Panc1 (cell line): ENCODE results near the gene TSTD2. TPM values are rescaled to one million over a fixed set of nuclear protein-coding genes. Genes with fewer than 3 reads are reported as not detected.

Source experiments
- ATAC-seq: fragments of 200-7000 bp; cut with Tn5 transposase; 2 replicates; pipeline ENCODE4 v1.9.1; 2020; ENCODE audit warnings: mild to moderate bottlenecking, moderate library complexity
- BruUV-seq: library from RNA; stranded (reverse); fragments of 400-500 nt; replicated peaks from 2 replicates; lab custom pipeline; 2021; lab: Mats Ljungman, UMichigan
- CTCF ChIA-PET: fragments of 300-600 bp; sonication (Branson Sonifier 250); formaldehyde crosslinking; loops from one replicate; lab custom pipeline; 2022; ENCODE audit warnings: antibody characterized with exemption; lab: Charles Lee
- POLR2A ChIA-PET: fragments of 300-600 bp; sonication (Branson Sonifier 250); formaldehyde crosslinking; loops from one replicate; lab custom pipeline; 2022; ENCODE audit warnings: antibody characterized with exemption; lab: Charles Lee
- DNase-seq: peaks from one replicate; pipeline ENCODE4 v3.0.0-alpha.2; 2010; ENCODE audit warnings: low read depth, low spot score
- H3K27ac ChIP-seq: 2 replicates; pipeline ENCODE4 v1.5.1; 2011; ENCODE audit warnings: mild to moderate bottlenecking, low read length, inconsistent platforms
- H3K27me3 ChIP-seq: fragments of 200-500 bp; sonication (Bioruptor generic); 2 replicates; pipeline ENCODE4 v1.6.0; 2014; ENCODE audit warnings: low read length, inconsistent platforms; ENCODE audit not compliant: control insufficient read depth, insufficient read depth
- H3K36me3 ChIP-seq: fragments of 200-500 bp; sonication (Bioruptor generic); 2 replicates; pipeline ENCODE4 v1.5.1; 2014; ENCODE audit warnings: inconsistent platforms, mild to moderate bottlenecking, low read length, moderate library complexity; ENCODE audit not compliant: control insufficient read depth, insufficient read depth
- H3K4me1 ChIP-seq: 2 replicates; pipeline ENCODE4 v1.5.1; 2011; ENCODE audit warnings: inconsistent platforms, mild to moderate bottlenecking, low read length, moderate library complexity; ENCODE audit not compliant: control insufficient read depth, insufficient read depth
- H3K4me3 ChIP-seq, 2 experiments: 2 replicates each; pipeline ENCODE4 v1.5.1; 2011 to 2012; ENCODE audit warnings: low read depth in 2 of 2, low read length in 2 of 2, mild to moderate bottlenecking in 2 of 2, inconsistent platforms in 1 of 2, moderate library complexity in 1 of 2
- H3K9me3 ChIP-seq: fragments of 200-500 bp; sonication (Bioruptor generic); 2 replicates; pipeline ENCODE4 v1.5.1; 2014; ENCODE audit warnings: low read depth, mild to moderate bottlenecking, inconsistent platforms, low read length, moderate library complexity; ENCODE audit not compliant: control insufficient read depth, insufficient read depth
- CTCF ChIP-seq: fragments of 450-650 bp; IDR thresholded peaks from 2 replicates; pipeline ENCODE4 v1.5.1; 2017; ENCODE audit warnings: mild to moderate bottlenecking
- POLR2AphosphoS5 ChIP-seq: IDR thresholded peaks from 2 replicates; pipeline ENCODE4 v1.6.1; 2012; ENCODE audit warnings: mild to moderate bottlenecking, low read depth, low read length, moderate library complexity
- REST ChIP-seq, 2 experiments: IDR thresholded peaks; 2 replicates each; pipeline ENCODE4 v1.6.1; 2011 to 2012; ENCODE audit warnings: low read depth in 2 of 2, control low read depth in 1 of 2, low read length in 1 of 2, mild to moderate bottlenecking in 1 of 2, moderate library complexity in 1 of 2; ENCODE audit not compliant: insufficient read depth in 1 of 2
- SIN3A ChIP-seq: IDR thresholded peaks from 2 replicates; pipeline ENCODE4 v1.6.1; 2012; ENCODE audit warnings: low read depth, mild to moderate bottlenecking, low read length, moderate library complexity, borderline replicate concordance; ENCODE audit not compliant: insufficient read depth
- TCF7L2 ChIP-seq: IDR thresholded peaks from 2 replicates; pipeline ENCODE4 v1.6.1; 2011; ENCODE audit warnings: mild to moderate bottlenecking, low read depth, low read length, inconsistent platforms
- in situ Hi-C: cut with HindIII; loops from 2 replicates; pipeline ENCODE4 v1.10.0; 2016; ENCODE audit warnings: low sequenced_read_pairs, low pct_unique_long_range_greater_than_20kb
- intact Hi-C: fragments of 100-400 bp; cut with micrococcal nuclease; formaldehyde crosslinking; loops from one replicate; pipeline ENCODE4 v1.10.0; 2022; ENCODE audit not compliant: unreplicated experiment
- total RNA-seq: library from RNA; stranded (reverse); gene quantifications from one replicate; pipeline ENCODE4 v1.2.1, GENCODE V29; 2021; ENCODE audit not compliant: unreplicated experiment

The TSTD2 gene
- total RNA-seq, 1 experiment from 2014 or later: 10.1 TPM

DNA sequence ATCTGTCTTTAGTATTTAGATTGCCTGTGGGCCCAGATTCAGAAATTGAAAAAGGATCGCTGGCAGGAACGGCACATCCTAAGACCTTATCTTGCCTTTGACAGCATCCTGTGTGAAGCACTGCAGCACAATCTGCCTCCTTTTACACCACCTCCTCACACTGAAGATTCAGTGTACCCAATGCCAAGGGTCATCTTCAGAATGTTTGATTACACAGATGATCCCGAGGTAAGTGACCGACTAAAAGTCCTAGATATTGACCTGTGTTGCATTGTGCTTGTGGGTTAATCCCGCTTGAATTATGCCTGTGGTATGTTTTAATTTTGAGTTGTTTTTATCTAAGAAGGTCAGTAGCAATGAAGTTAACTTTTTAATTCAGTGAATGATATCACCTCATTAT lies 14.8 kb upstream of the TSTD2 start:
- Histone ChIP-seq H3K9me3 (no peaks in the 10 kb centered on the region), H3K4me3 (no peak overlapping the region), H3K4me1 (no peaks in the 10 kb centered on the region), H3K27me3 (no peaks in the 10 kb centered on the region), H3K27ac (no peak overlapping the region), H3K36me3 (peaks cover 37% of the 10 kb centered on the region)
- TF ChIP-seq TCF7L2 (no peak), REST (IDR thresholded peaks at IDR 0.05; ENCODE audit: insufficient read depth in 1 of 2, low read depth in 2 of 2, low read length in 1 of 2) (no peak), CTCF (no peak), POLR2AphosphoS5 (no peak), SIN3A (no peak)
- ATAC-seq: no peak
- no peak for DNase-seq
- in situ Hi-C loops: no loop called here
- POLR2A ChIA-PET: interaction anchor here (0.6 kb wide), 1 partner anchor 260 kb away, joined by 3 read pairs; no protein-coding TSS in a partner anchor
- intact Hi-C loops: no loop called here
- BruUV-seq: no TSS peak
- CTCF ChIA-PET: no interaction called here

DNA sequence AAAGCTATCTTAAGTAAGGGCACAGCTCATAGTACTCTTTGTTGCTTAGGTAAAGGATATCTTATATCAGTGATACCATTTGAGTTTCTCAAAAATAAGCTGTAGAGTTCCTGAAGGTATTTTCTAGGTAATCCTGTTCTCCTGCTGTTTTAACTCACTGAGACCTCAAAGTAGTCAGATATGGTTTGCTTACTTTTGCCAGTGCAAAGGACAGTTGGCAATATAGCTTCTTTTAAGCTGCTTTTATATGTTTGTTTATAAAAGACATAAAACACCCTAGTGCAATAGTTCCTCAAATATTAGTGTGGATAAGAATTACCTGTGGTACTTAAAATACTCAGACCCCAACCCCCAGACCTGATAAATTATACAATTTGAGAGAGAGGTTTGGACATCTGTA lies 12.6 kb upstream of the TSTD2 start:
- TF ChIP-seq POLR2AphosphoS5 (no peak), CTCF (no peak), REST (IDR thresholded peaks at IDR 0.05; ENCODE audit: insufficient read depth in 1 of 2, low read depth in 2 of 2, low read length in 1 of 2) (no peak), SIN3A (no peak), TCF7L2 (no peak)
- H3K4me3 ChIP-seq: no peak overlapping the region
- intact Hi-C loops: no loop called here
- no peaks in the 10 kb centered on the region for H3K27me3 ChIP-seq
- ATAC-seq (no peak), DNase-seq (no peak)
- H3K4me1 ChIP-seq: no peaks in the 10 kb centered on the region
- peaks cover 37% of the 10 kb centered on the region for H3K36me3 ChIP-seq
- ChIA-PET CTCF (no interaction called here), POLR2A (interaction anchor here (0.5 kb wide), 1 partner anchor 35 kb away, joined by 3 read pairs; no protein-coding TSS in a partner anchor)
- H3K27ac ChIP-seq: no peak overlapping the region
- no peaks in the 10 kb centered on the region for H3K9me3 ChIP-seq
- BruUV-seq: TSS peak; percentile 6
- in situ Hi-C loops: no loop called here
